HUES6 (cell line): ENCODE measurements around the gene GPR153.
"Not testable (repeated sequence)": the region's sequence is repeated elsewhere in the genome, so short reads cannot be mapped to it uniquely, and the experiment has no call there.

Experiments used
- H3K27ac ChIP-seq: 2 replicates; pipeline ENCODE4 v1.7.0; 2013; ENCODE audit warnings: low read depth, mild to moderate bottlenecking, low read length, inconsistent platforms
- H3K27me3 ChIP-seq: 2 replicates; pipeline ENCODE4 v1.6.1; 2013; ENCODE audit warnings: low read length; ENCODE audit not compliant: control insufficient read depth, insufficient read depth
- H3K36me3 ChIP-seq: 2 replicates; pipeline ENCODE4 v1.6.1; 2013; ENCODE audit warnings: low read length; ENCODE audit not compliant: control insufficient read depth, insufficient read depth
- H3K4me1 ChIP-seq: 2 replicates; pipeline ENCODE4 v1.6.1; 2013; ENCODE audit warnings: low read length; ENCODE audit not compliant: control insufficient read depth, insufficient read depth
- H3K4me3 ChIP-seq: 2 replicates; pipeline ENCODE4 v1.5.1; 2013; ENCODE audit warnings: low read depth, low read length
- H3K9ac ChIP-seq: one replicate; pipeline ENCODE4 v1.6.1; 2013; ENCODE audit warnings: mild to moderate bottlenecking, low read length
- H3K9me3 ChIP-seq: 2 replicates; pipeline ENCODE4 v1.6.1; 2013; ENCODE audit warnings: low read depth, low read length; ENCODE audit not compliant: control insufficient read depth, insufficient read depth

GPR153 gene

GRCh38 chr1:6260961-6261614, at the start of gene GPR153:
TSS of gene GPR153 (minus strand) at chr1:6261098. CDS start at chr1:6254905, 6,193 bp downstream.
- H3K9me3 ChIP-seq: no peaks in the 10 kb centered on the region
- peaks cover 7% of the 10 kb centered on the region; the same call in 1 of the 2 replicates for H3K4me1 ChIP-seq
- peaks cover 6% of the 10 kb centered on the region; the same call in 1 of the 2 replicates for H3K36me3 ChIP-seq
- H3K9ac ChIP-seq: no peak within 1 kb of the TSS
- peaks cover 40% of the 10 kb centered on the region for H3K27me3 ChIP-seq
- no peak within 1 kb of the TSS for H3K27ac ChIP-seq
- H3K4me3 ChIP-seq: peak within 1 kb of the TSS; percentile 58

DNA sequence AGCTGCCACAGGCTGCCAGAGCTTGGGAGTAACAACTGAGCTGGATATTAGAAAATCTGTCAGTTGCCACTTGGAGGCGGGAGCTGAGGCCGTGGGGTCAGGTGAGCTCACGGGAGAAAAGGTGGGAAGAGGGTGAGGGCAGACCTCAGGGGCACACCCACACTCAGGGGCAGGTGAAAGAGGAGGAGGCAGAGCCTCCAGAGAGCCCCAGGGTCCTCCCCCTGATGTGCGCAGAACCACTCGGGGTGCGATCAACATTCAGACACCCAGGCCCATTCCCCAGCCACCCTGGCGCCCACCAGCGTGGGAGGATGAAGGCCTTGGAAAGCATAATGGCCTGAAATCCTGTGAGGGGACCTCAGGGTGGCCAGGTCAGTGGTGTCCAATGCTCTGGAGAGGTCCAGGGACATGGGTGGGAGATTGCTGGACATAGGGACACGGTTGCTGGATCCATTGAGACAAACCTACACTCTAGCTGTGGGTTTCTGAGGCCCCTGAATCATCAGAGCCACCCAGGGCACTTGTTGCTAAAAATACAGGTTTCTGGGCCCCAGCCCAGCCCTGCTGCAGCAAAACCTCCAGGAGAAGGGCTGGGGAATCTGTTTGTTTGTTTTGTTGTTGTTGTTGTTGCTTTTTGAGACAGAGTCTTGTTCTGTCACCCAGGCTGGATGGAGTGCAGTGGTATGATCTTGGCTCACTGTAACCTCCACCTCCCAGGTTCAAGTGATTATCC, 49.4 kb upstream of the GPR153 start:
- H3K27ac ChIP-seq: no peak overlapping the region
- H3K4me3 ChIP-seq: no peak overlapping the region
- H3K4me1 ChIP-seq: no peaks in the 10 kb centered on the region
- H3K9ac ChIP-seq: no peak overlapping the region
- no peaks in the 10 kb centered on the region for H3K27me3 ChIP-seq
- H3K9me3 ChIP-seq: peaks cover 31% of the 10 kb centered on the region
- H3K36me3 ChIP-seq: peaks cover 39% of the 10 kb centered on the region

DNA sequence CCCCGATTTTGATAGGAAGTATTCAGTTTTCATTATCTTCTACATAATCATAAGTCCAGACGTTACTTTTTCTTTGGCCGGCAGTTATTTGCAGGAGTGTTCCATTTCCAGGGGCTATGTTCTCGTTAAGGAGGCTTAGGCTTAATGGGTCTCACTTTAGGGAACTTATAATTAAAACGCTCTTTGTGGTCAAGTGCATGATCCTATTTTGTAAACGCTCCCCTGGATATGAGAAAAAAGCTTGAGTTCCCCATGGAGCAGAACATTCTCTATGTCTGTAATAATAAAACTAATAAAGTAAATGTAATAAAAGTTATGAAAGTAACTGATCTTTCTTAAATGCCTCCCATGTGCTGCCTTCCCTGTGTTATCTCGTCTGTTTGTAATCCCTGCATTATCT, 48.7 kb upstream of the GPR153 start:
- no peak overlapping the region for H3K9ac ChIP-seq
- peaks cover 31% of the 10 kb centered on the region for H3K9me3 ChIP-seq
- H3K27me3 ChIP-seq: no peaks in the 10 kb centered on the region
- no peak overlapping the region for H3K4me3 ChIP-seq
- no peak overlapping the region for H3K27ac ChIP-seq
- H3K36me3 ChIP-seq: peaks cover 34% of the 10 kb centered on the region
- no peaks in the 10 kb centered on the region for H3K4me1 ChIP-seq

DNA sequence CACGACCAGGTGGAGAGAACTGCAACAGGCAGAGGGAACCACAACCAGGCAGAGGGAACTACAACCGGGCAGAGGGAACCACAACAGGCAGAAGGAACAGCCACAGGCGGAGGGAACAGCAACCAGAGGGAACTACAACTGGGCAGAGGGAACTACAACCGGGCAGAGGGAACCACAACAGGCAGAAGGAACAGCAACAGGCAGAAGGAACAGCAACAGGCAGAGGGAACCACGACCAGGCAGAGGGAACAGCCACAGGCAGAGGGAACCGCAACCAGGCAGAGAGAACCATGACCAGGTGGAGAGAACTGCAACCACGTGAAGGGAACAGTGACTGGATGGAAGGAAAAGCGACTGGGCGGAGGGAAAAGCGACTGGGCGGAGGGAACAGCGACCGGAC, 47.6 kb upstream of the GPR153 start:
- Histone ChIP-seq H3K4me1 (no peaks in the 10 kb centered on the region), H3K27ac (no peak overlapping the region), H3K9ac (no peak overlapping the region), H3K9me3 (peaks cover 31% of the 10 kb centered on the region), H3K36me3 (peaks cover 30% of the 10 kb centered on the region), H3K27me3 (no peaks in the 10 kb centered on the region), H3K4me3 (no peak overlapping the region)

- H3K9me3 ChIP-seq: peaks cover 31% of the 10 kb centered on the region
- H3K27ac ChIP-seq, H3K4me3 ChIP-seq, H3K27me3 ChIP-seq, H3K4me1 ChIP-seq, H3K9ac ChIP-seq: not testable (repeated sequence)
- peaks cover 30% of the 10 kb centered on the region for H3K36me3 ChIP-seq
These were observed 46.8 kb upstream of the GPR153 start for GRCh38 chr1:6307682-6308081.

- Histone ChIP-seq H3K4me3 (no peak overlapping the region), H3K27ac (no peak overlapping the region), H3K9me3 (peaks cover 31% of the 10 kb centered on the region), H3K36me3 (peaks cover 36% of the 10 kb centered on the region), H3K27me3 (no peaks in the 10 kb centered on the region), H3K4me1 (no peaks in the 10 kb centered on the region), H3K9ac (no peak overlapping the region)
These were observed 46.2 kb upstream of the GPR153 start for GRCh38 chr1:6307099-6307498.

DNA sequence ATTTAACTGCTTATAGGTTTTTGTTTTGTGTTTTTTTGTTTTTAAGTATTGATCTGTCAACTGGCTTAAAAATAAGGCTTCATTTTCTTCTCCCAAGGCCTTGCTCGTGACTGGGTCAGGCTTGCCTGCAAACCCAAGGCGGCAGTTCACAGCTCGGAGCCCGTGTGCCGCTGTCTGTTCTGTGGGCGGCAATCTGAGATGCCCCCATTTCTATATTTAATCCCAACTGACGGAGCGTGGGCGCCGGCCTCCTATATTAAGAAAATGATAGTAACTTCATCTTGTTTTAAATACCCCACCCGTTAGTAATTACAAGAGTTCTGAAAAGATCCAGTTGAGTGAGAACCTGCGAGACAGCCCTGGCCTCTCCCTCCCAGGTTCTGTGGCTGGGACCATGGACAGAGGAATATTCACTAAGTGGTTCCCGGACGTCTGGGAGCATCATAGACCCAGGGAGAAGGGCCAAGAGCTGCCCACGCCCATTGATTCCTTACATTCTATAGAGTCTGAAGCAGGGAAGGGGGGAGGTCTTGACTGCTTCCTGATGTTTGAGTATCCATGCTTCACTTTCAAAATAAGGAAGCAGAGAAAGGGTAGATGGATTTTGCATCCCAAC, 42.6 kb upstream of the GPR153 start:
- H3K27ac ChIP-seq: no peak overlapping the region

GRCh38 chr1:6302568-6302967, 41.7 kb upstream of the GPR153 start:
- peaks cover 32% of the 10 kb centered on the region for H3K36me3 ChIP-seq
- peaks cover 14% of the 10 kb centered on the region; the same call in 1 of the 2 replicates for H3K9me3 ChIP-seq
- no peak overlapping the region for H3K27ac ChIP-seq
- H3K4me3 ChIP-seq: no peak overlapping the region
- no peaks in the 10 kb centered on the region for H3K4me1 ChIP-seq
- H3K27me3 ChIP-seq: no peaks in the 10 kb centered on the region
- no peak overlapping the region for H3K9ac ChIP-seq

More for the DNA sequence above, 42.6 kb upstream of the GPR153 start:
- H3K4me1 ChIP-seq: no peaks in the 10 kb centered on the region
- no peak overlapping the region for H3K9ac ChIP-seq
- H3K4me3 ChIP-seq: no peak overlapping the region
- H3K36me3 ChIP-seq: peaks cover 35% of the 10 kb centered on the region
- H3K9me3 ChIP-seq: peaks cover 24% of the 10 kb centered on the region
- no peaks in the 10 kb centered on the region for H3K27me3 ChIP-seq

DNA sequence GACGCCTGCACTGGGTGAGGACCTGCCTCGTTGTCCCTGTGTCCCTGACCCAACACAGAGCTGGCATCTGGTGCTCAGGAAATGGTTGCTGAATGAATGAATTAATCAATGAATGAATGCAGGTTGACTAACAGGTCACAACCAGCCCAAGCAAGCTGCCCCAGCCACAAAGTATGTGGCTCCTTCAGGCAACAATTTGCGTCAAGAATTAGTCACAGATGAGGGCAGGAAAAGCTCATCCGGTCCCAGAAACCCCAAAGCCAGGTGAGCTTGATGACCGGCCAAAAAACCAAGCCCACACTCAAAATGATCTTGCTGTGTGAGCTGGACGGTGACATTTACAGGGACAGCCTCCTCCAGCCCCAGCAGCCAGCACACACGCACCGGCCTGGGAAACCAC, 40.6 kb upstream of the GPR153 start:
- H3K36me3 ChIP-seq: peaks cover 22% of the 10 kb centered on the region
- no peak overlapping the region for H3K9ac ChIP-seq
- H3K27ac ChIP-seq: no peak overlapping the region
- H3K4me3 ChIP-seq: no peak overlapping the region
- H3K27me3 ChIP-seq: no peaks in the 10 kb centered on the region
- peaks cover 4% of the 10 kb centered on the region; the same call in 1 of the 2 replicates for H3K9me3 ChIP-seq
- no peaks in the 10 kb centered on the region for H3K4me1 ChIP-seq

DNA sequence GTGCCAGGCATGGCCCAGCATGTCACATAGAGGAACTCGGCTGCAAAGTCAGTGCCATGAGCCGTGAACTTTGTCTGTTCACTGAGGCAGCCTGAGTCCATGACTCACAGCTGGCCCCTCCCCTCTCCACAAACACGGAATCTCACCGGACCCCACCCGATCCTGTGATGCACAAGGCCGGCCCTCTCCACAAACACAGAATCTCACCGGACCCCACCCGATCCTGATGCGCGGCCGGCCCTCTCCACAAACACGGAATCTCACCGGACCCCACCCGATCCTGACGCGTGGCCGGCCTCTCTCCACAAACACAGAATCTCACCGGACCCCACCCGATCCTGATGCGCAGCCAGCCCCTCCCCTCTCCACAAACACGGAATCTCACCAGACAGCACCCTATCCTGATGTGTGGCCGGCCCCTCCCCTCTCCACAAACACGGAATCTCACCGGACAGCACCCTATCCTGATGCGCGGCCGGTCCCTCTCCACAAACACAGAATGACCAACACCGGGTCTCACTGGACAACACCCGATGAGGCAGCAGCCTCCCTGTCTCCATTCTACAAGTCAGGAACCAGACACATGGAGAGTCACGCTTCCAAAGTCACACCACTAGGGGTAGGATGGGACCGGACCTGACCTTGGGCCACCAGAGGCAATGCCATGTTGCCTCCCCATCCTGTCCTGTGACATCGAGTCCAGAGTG, 39.6 kb upstream of the GPR153 start:
- Histone ChIP-seq H3K4me3 (no peak overlapping the region), H3K27ac (no peak overlapping the region), H3K27me3 (no peaks in the 10 kb centered on the region), H3K36me3 (peaks cover 17% of the 10 kb centered on the region; the same call in 1 of the 2 replicates), H3K9ac (no peak overlapping the region), H3K9me3 (no peaks in the 10 kb centered on the region), H3K4me1 (no peaks in the 10 kb centered on the region)
